ENCODE measurements around the gene CCDC57.

DNA sequence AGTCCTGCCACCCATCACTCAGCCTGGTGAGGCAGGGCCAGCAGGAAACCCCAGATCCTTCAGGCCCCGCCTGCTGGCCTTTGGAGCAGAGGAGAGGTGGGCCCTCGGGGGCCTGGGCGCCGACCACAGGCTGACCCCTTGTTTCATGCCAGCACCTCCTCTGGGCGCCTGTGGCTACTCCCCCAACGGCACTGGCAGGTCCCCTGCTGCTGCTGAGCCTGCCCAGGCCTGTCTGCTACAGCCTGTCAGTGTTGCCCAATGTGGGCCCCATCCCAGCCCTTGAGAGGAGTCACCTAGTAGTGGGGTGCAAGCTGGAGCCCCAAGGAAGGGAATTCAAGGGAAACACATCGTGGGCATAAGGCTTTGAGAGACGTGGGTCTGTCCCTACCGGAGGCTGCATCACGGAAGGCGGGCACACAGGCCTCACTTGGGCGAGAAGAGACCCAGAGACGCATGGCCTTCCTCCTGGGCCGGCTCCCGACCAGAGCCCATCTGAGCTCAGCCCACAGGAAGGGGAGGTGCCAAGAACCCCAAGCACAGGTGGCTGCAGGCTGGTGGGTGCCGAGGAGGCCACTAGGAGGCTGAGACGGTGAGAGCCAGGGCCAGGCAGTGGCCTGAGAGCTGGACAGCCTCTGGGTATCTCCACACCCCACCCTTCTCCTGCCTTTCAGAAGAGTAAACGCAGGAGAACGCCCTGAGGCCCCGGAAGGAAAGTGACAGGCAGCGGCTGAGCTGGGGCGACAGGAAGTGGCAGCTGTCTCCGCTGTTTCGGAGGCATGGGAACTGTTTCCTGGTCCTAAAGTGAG lies 106.6 kb downstream of the CCDC57 start:
- TF ChIP-seq POLR2A (IDR thresholded peaks at IDR 0.05) = peak in 2 of 4 donors; percentile 15 to 46
- TF ChIP-seq, protein P1, sequence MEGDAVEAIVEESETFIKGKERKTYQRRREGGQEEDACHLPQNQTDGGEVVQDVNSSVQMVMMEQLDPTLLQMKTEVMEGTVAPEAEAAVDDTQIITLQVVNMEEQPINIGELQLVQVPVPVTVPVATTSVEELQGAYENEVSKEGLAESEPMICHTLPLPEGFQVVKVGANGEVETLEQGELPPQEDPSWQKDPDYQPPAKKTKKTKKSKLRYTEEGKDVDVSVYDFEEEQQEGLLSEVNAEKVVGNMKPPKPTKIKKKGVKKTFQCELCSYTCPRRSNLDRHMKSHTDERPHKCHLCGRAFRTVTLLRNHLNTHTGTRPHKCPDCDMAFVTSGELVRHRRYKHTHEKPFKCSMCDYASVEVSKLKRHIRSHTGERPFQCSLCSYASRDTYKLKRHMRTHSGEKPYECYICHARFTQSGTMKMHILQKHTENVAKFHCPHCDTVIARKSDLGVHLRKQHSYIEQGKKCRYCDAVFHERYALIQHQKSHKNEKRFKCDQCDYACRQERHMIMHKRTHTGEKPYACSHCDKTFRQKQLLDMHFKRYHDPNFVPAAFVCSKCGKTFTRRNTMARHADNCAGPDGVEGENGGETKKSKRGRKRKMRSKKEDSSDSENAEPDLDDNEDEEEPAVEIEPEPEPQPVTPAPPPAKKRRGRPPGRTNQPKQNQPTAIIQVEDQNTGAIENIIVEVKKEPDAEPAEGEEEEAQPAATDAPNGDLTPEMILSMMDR (IDR thresholded peaks at IDR 0.05) = peak in 3 of 6 experiments; percentile 23 to 41 (median 37)

Data from esophagus squamous epithelium (tissue), 4 donors.